DND-41 (cell line): ENCODE results near the gene FAM170B.

Experiments used
- ATAC-seq: fragments of 200-7000 bp; cut with Tn5 transposase; 3 replicates; pipeline ENCODE4 v1.9.1; 2021; ENCODE audit warnings: low read depth; ENCODE audit not compliant: insufficient read depth
- DNase-seq: peaks from one replicate; pipeline ENCODE4 v3.0.0-alpha.2; 2020
- H2AFZ ChIP-seq: 2 replicates; pipeline ENCODE4 v1.6.0; 2012; ENCODE audit warnings: low read depth, low read length
- H3K27ac ChIP-seq: 2 replicates; pipeline ENCODE4 v1.5.1; 2012; ENCODE audit warnings: low read length, inconsistent platforms
- H3K27me3 ChIP-seq: fragments of 200-600 bp; sonication (generic); 2 replicates; pipeline ENCODE4 v1.6.0; 2012; ENCODE audit warnings: low read length, mild to moderate bottlenecking, inconsistent platforms; ENCODE audit not compliant: insufficient read depth, poor library complexity
- H3K36me3 ChIP-seq: 2 replicates; pipeline ENCODE4 v1.5.1; 2012; ENCODE audit warnings: low read length, inconsistent platforms; ENCODE audit not compliant: insufficient read depth
- H3K4me1 ChIP-seq: 2 replicates; pipeline ENCODE4 v1.5.1; 2012; ENCODE audit warnings: mild to moderate bottlenecking, low read length; ENCODE audit not compliant: insufficient read depth
- H3K4me2 ChIP-seq: 2 replicates; pipeline ENCODE4 v1.6.0; 2012; ENCODE audit warnings: mild to moderate bottlenecking, moderate library complexity, low read length, inconsistent platforms; ENCODE audit not compliant: insufficient read depth
- H3K4me3 ChIP-seq, 2 experiments: fragments of 200-600 bp in 1 of 2; shearing (Covaris generic) in 1 of 2; 2 replicates each; pipeline ENCODE4 v1.5.1; 2012 to 2016; ENCODE audit warnings: inconsistent platforms in 2 of 2, low read length in 2 of 2, mild to moderate bottlenecking in 2 of 2, low read depth in 1 of 2, moderate library complexity in 1 of 2
- H3K79me2 ChIP-seq: 2 replicates; pipeline ENCODE4 v1.6.0; 2012; ENCODE audit warnings: low read length, inconsistent platforms; ENCODE audit not compliant: insufficient read depth
- H3K9ac ChIP-seq: 2 replicates; pipeline ENCODE4 v1.6.0; 2012; ENCODE audit warnings: low read depth, mild to moderate bottlenecking, inconsistent platforms, low read length, moderate library complexity
- H3K9me3 ChIP-seq: 2 replicates; pipeline ENCODE4 v1.5.1; 2012; ENCODE audit warnings: low read length, moderate library complexity, mild to moderate bottlenecking, inconsistent platforms; ENCODE audit not compliant: insufficient read depth, severe bottlenecking
- H4K20me1 ChIP-seq: 2 replicates; pipeline ENCODE4 v1.6.0; 2012; ENCODE audit warnings: low read length; ENCODE audit not compliant: insufficient read depth
- CTCF ChIP-seq: IDR thresholded peaks from 2 replicates; pipeline ENCODE4 v1.5.1; 2012; ENCODE audit warnings: borderline replicate concordance, low read length, moderate library complexity, mild to moderate bottlenecking; ENCODE audit not compliant: poor library complexity, severe bottlenecking; ENCODE audit errors: extremely low read depth
- EZH2 ChIP-seq: IDR thresholded peaks from 3 replicates; pipeline ENCODE4 v1.6.1; 2012; ENCODE audit warnings: borderline replicate concordance, low read depth, mild to moderate bottlenecking, moderate library complexity, low read length, inconsistent platforms; ENCODE audit not compliant: severe bottlenecking

The FAM170B gene

GRCh38 chr10:49161411-49161997 lies 27.7 kb upstream of the FAM170B start:
- H3K79me2 ChIP-seq, result no peaks in the 10 kb centered on the region
- no peaks in the 10 kb centered on the region for H3K9me3 ChIP-seq
- H3K27me3 ChIP-seq, result no peaks in the 10 kb centered on the region
- no peak overlapping the region for H3K4me3 ChIP-seq
- no peak overlapping the region for H3K4me2 ChIP-seq
- no peak for TF ChIP-seq EZH2
- TF ChIP-seq CTCF, result peak; percentile 29
- H3K27ac ChIP-seq, result no peak overlapping the region
- H2AFZ ChIP-seq, result no peak overlapping the region
- H4K20me1 ChIP-seq, result no peaks in the 10 kb centered on the region
- DNase-seq, result no peak
- H3K9ac ChIP-seq, result no peak overlapping the region
- H3K4me1 ChIP-seq, result peaks cover 20% of the 10 kb centered on the region
- no peak for ATAC-seq
- no peaks in the 10 kb centered on the region for H3K36me3 ChIP-seq

GRCh38 chr10:49160814-49161213 lies 27.0 kb upstream of the FAM170B start:
- Histone ChIP-seq H3K4me3 (no peak overlapping the region), H3K4me1 (peaks cover 20% of the 10 kb centered on the region), H4K20me1 (no peaks in the 10 kb centered on the region), H3K4me2 (no peak overlapping the region), H3K79me2 (no peaks in the 10 kb centered on the region), H3K9me3 (no peaks in the 10 kb centered on the region), H3K27me3 (no peaks in the 10 kb centered on the region), H2AFZ (no peak overlapping the region), H3K36me3 (no peaks in the 10 kb centered on the region), H3K27ac (no peak overlapping the region), H3K9ac (no peak overlapping the region)
- TF ChIP-seq CTCF, result no peak
- no peak for TF ChIP-seq EZH2
- DNase-seq, result no peak
- no peak for ATAC-seq

- Histone ChIP-seq H3K9ac (no peak overlapping the region), H3K36me3 (no peaks in the 10 kb centered on the region), H4K20me1 (no peaks in the 10 kb centered on the region), H3K4me2 (no peak overlapping the region), H3K27me3 (no peaks in the 10 kb centered on the region), H3K9me3 (no peaks in the 10 kb centered on the region), H3K4me1 (peaks cover 20% of the 10 kb centered on the region), H3K4me3 (no peak overlapping the region), H3K79me2 (no peaks in the 10 kb centered on the region), H3K27ac (no peak overlapping the region), H2AFZ (no peak overlapping the region)
- no peak for DNase-seq
- no peak for ATAC-seq
- TF ChIP-seq EZH2, result no peak
- no peak for TF ChIP-seq CTCF
These were observed 26.3 kb upstream of the FAM170B start for GRCh38 chr10:49160110-49160509.

GRCh38 chr10:49158915-49159314 lies 25.1 kb upstream of the FAM170B start:
- Histone ChIP-seq H3K79me2 (no peaks in the 10 kb centered on the region), H3K36me3 (no peaks in the 10 kb centered on the region), H3K4me1 (peaks cover 20% of the 10 kb centered on the region), H3K27me3 (no peaks in the 10 kb centered on the region), H3K27ac (no peak overlapping the region), H3K4me3 (no peak overlapping the region), H2AFZ (no peak overlapping the region), H3K4me2 (0 out of 2 replicates have a peak overlapping the region, but pooled peaks have one; percentile 12), H3K9me3 (no peaks in the 10 kb centered on the region), H4K20me1 (no peaks in the 10 kb centered on the region), H3K9ac (no peak overlapping the region)
- ATAC-seq, result no peak
- no peak for DNase-seq
- TF ChIP-seq EZH2 (no peak), CTCF (no peak)
